Left forelimb (tissue), 1 donor: ENCODE measurements around the gene SUDS3.

Experiments
- DNase-seq: peaks from one replicate; pipeline ENCODE4 v3.0.0-alpha.2; 2018; ENCODE audit warnings: low spot score

SUDS3 gene

DNA sequence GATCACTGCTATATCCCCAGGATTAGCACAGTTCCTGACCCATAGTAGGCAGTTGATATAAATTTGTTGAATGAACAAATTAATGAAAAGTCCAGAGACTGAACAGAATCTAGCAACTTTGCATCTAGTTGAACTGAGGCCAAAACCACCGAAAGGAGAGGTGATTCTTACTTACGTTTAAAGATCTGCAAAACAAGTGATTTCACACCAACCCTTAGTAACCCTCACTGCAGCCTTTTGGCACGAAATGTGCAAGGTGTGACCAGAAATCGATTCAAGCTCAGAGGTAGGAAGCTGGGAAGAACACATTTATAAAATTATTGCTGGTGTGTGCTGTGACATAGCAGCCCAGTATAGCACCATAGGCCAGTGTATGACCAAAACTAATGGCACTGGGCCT is 70.8 kb downstream of the SUDS3 start:
- no peak for DNase-seq

DNA sequence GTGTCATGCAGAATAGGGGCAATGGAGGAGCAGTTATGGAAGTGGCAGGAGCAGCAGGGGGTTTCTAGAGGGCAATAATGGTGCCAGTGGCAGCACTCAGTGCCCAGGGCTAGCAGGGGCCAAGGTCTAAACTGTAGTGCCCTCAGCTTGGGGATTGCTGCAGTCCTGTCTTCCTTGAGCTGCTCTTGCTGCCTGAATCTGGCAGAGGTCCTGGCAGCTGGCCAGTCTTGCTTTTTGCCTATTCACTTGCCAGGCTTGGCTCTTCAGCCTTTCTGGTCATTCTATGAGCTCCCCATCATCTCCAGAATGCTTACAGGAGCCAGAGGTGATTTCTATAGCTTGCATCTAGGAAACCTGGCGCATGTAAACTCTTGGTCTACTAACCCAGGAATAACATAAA is 72.0 kb downstream of the SUDS3 start:
- no peak for DNase-seq

DNA sequence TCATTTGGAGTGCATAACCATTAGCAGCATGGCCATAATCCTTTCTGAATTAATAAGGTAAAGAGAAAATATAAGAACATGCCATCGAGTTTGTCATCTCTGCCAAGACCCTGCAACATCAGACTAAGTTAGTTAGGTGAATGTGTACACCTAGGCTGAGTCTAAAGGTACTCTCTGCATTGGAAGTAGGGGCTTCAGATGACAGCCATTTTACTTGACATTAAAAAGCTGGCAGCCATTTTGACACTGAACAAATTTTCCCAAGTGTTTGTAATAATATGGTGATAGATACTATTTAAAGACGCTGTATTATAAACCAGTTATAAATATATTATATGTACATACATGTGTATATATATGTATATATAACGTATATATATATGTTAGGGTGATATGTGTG is 79.0 kb downstream of the SUDS3 start:
- no peak for DNase-seq

DNA sequence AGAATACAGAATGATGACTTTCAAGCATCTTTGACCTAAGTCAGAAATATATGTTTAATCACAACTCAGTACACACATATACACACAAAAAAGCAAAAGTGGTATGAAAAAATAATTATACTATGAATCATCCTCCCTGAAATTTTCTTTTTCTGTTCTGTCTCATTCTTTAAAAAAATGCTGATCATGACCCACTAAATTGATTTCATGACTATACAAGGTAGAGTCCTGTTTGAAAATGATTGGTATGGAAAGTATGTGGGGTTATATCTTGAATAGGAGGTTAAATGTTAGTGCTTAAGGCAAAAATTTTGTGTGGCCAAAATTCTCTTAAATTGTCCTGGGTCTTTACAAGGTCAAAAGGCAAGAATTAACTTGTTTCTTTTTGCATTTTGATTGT is 80.4 kb downstream of the SUDS3 start:
- no peak for DNase-seq

DNA sequence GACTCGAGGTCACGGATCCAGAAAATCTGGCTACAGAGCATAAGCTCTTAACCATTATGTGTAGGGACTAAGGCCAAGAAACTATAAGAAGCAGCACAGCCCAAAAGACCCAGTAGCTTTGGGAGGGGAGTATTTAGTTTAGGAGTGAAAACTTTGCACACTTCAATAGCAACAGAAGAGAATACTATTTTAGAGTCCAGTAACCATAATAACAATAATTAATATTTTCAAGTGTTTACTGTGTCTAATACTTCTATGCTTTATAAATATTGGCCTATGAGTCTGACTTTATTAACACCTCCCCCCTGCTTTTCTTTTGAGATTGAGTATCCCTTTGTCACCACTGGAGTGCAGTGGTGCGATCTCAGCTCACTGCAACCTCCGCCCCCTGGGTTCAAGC is 82.8 kb downstream of the SUDS3 start:
- no peak for DNase-seq

DNA sequence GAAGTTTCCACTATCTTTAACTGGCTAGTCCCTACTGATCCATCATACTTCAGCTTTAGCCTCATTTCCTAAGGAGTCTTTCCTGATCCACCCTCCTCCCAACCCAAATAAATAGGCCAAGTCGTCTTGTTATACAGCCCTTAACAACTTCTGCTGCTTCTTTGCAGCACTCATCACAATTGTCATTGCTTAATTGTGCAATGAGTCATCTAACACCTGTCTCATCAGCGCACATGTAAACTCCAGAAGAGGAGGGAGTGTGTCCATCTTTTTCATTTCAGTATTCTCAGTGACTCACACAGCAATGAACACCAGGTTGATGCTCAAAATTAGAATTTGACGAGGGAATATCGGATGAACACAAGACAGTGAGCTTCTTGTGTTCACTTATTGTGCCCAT is 87.3 kb downstream of the SUDS3 start:
- no peak for DNase-seq

DNA sequence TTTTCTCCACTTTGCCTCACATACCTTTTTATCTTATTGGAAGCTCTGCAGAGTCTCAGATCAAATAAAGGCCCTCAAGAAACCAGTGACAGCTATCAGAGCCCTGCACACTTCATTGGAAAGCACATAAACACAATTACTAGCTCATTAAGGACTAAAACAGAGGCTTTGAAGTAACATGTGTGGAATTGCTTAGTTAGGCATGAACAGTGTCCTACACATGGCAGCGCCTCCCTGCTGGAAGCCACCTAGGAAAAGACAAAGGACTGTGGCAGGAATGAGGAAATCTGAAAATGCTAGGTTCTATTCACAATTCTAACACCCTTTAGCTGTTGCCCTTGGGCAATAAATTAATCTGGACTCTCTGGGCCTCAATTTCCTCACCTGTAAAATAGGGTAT is 89.4 kb downstream of the SUDS3 start:
- DNase-seq, result no peak
